B cell (primary cell): ENCODE data around the gene MPZL2.

Source experiments
- EZH2 ChIP-seq: IDR thresholded peaks from 2 replicates; pipeline ENCODE4 v1.6.1; 2012; ENCODE audit warnings: borderline replicate concordance, low read depth, mild to moderate bottlenecking, moderate library complexity, low read length; ENCODE audit not compliant: insufficient read depth, poor library complexity, severe bottlenecking
- TF ChIP-seq, protein P1 (sequence below): fragments of 200-600 bp; IDR thresholded peaks from one replicate; pipeline ENCODE4 v1.8.0; 2022; ENCODE audit warnings: antibody characterized with exemption, mild to moderate bottlenecking

DNA sequence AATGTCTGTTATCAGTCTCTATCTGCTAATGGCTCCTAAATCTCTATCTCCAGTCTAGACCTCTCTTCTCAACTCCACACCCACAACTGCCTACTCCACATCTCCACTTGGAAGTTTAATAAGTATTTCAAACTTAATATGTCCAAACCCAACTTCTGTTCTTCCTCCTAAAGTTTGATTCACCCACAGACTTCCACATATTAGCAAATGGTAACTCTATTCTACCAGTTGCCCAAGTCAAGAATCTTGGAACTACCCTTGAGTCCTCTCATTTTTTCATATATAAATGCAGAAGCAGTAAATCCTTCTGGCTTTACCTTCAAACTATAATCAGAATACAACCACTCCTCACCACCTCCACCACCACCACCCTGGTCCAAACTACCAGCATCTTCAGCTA is 32.6 kb downstream of the MPZL2 start:
- TF ChIP-seq, protein P1, sequence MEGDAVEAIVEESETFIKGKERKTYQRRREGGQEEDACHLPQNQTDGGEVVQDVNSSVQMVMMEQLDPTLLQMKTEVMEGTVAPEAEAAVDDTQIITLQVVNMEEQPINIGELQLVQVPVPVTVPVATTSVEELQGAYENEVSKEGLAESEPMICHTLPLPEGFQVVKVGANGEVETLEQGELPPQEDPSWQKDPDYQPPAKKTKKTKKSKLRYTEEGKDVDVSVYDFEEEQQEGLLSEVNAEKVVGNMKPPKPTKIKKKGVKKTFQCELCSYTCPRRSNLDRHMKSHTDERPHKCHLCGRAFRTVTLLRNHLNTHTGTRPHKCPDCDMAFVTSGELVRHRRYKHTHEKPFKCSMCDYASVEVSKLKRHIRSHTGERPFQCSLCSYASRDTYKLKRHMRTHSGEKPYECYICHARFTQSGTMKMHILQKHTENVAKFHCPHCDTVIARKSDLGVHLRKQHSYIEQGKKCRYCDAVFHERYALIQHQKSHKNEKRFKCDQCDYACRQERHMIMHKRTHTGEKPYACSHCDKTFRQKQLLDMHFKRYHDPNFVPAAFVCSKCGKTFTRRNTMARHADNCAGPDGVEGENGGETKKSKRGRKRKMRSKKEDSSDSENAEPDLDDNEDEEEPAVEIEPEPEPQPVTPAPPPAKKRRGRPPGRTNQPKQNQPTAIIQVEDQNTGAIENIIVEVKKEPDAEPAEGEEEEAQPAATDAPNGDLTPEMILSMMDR = no peak
- no peak for TF ChIP-seq EZH2
